Measurements from ENCODE around the gene TUBA1C. TPM values are rescaled to one million over a fixed set of nuclear protein-coding genes. Genes with fewer than 3 reads are reported as not detected.

Gene TUBA1C
- polyA plus RNA-seq, 1 of the 3 experiments (the other 2 are of a cell fraction) = 3.3 TPM

- TF ChIP-seq RCOR1 (IDR thresholded peaks at IDR 0.05; ENCODE audit: low read length) = no peak
- TF ChIP-seq FOSL2 (IDR thresholded peaks at IDR 0.05; ENCODE audit: borderline replicate concordance, low read depth) = no peak
- TF ChIP-seq EP300 (IDR thresholded peaks at IDR 0.05; ENCODE audit: borderline replicate concordance in 1 of 2, low read depth in 1 of 2, low read length in 1 of 2) = no peak
- TF ChIP-seq SIN3A (IDR thresholded peaks at IDR 0.05; ENCODE audit: borderline replicate concordance, low read depth, low read length) = no peak
- TF ChIP-seq RXRA (IDR thresholded peaks at IDR 0.05; ENCODE audit: borderline replicate concordance, low read depth) = no peak
- TF ChIP-seq USF1 (IDR thresholded peaks at IDR 0.05; ENCODE audit: borderline replicate concordance, low read depth) = no peak
- no peak for TF ChIP-seq EZH2phosphoT487 (IDR thresholded peaks at IDR 0.05; ENCODE audit: borderline replicate concordance, low read depth)
- no peak for TF ChIP-seq NFIC (IDR thresholded peaks at IDR 0.05; ENCODE audit: borderline replicate concordance)
- no peak for TF ChIP-seq SMC3 (IDR thresholded peaks at IDR 0.05; ENCODE audit: low read depth, low read length)
- TF ChIP-seq ZBTB33 (IDR thresholded peaks at IDR 0.05; ENCODE audit: borderline replicate concordance, low read depth) = no peak
- TF ChIP-seq FOXM1 (IDR thresholded peaks at IDR 0.05; ENCODE audit: low read depth) = no peak
- no peak for TF ChIP-seq ELF1 (IDR thresholded peaks at IDR 0.05)
- TF ChIP-seq TCF12 (IDR thresholded peaks at IDR 0.05) = no peak
- no peak for TF ChIP-seq FOXJ3 (CRISPR knock-in tag; IDR thresholded peaks at IDR 0.05)
- ChIA-PET CTCF (interaction anchor here (0.7 to 7.0 kb wide), 10 partner anchors 14 to 166 kb away, joined by 3 to 79 read pairs (median 4); partner anchors contain the start of genes LMBR1L, TUBA1A and TUBA1B), POLR2A (interaction anchor here (1.9 kb wide), 1 partner anchor 100 kb away, joined by 5 read pairs; the partner anchor contains the start of gene TUBA1B)
- no peak for DNase-seq
- H2AFZ ChIP-seq (ENCODE audit: low read depth) = no peak overlapping the region
- no peaks in the 10 kb centered on the region for H3K9me3 ChIP-seq
- no peak overlapping the region for H3K27ac ChIP-seq (ENCODE audit: low read depth in 2 of 2, low read length in 1 of 2)
- H3K4me1 ChIP-seq (ENCODE audit: control insufficient read depth in 1 of 2, insufficient read depth in 2 of 2, low read depth in 1 of 2, low read length in 1 of 2) = peaks cover 23 to 29% of the 10 kb centered on the region in 2 experiments
- H3K36me3 ChIP-seq (replicated peaks in 1 of 2; ENCODE audit: control insufficient read depth in 1 of 2, insufficient read depth in 2 of 2, low read length in 1 of 2) = no peaks in the 10 kb centered on the region
- H4K20me1 ChIP-seq (ENCODE audit: insufficient read depth) = no peaks in the 10 kb centered on the region
- H3K27me3 ChIP-seq (ENCODE audit: insufficient read depth) = no peaks in the 10 kb centered on the region
- H3K79me2 ChIP-seq (ENCODE audit: insufficient read depth) = peaks cover 10% of the 10 kb centered on the region; the same call in 1 of the 2 replicates
- H3K4me3 ChIP-seq (ENCODE audit: low read depth in 2 of 2, low read length in 1 of 2) = no peak overlapping the region
- 86% methylated on average over 3 of the region's 3 CpGs for WGBS (ENCODE audit: low lambda C conversion rate)
- H3K9me2 ChIP-seq = no peaks in the 10 kb centered on the region
- no peak overlapping the region for H3K4me2 ChIP-seq
- H3K9ac ChIP-seq = no peak overlapping the region
- H3F3A ChIP-seq (replicated peaks; ENCODE audit: insufficient read depth) = peaks cover 11% of the 10 kb centered on the region
Measured at GRCh38 chr12:49230805-49231194, 34.1 kb upstream of the TUBA1C start.

Data from SK-N-SH (cell line).